ENCODE data around the gene NEDD9.

NEDD9 gene

GRCh38 chr6:11233673-11234573 is 1.5 kb upstream of the NEDD9 start:
- DNase-seq = no peak

GRCh38 chr6:11232770-11233626 is 530 bp upstream of the NEDD9 start:
- DNase-seq = no peak

DNA sequence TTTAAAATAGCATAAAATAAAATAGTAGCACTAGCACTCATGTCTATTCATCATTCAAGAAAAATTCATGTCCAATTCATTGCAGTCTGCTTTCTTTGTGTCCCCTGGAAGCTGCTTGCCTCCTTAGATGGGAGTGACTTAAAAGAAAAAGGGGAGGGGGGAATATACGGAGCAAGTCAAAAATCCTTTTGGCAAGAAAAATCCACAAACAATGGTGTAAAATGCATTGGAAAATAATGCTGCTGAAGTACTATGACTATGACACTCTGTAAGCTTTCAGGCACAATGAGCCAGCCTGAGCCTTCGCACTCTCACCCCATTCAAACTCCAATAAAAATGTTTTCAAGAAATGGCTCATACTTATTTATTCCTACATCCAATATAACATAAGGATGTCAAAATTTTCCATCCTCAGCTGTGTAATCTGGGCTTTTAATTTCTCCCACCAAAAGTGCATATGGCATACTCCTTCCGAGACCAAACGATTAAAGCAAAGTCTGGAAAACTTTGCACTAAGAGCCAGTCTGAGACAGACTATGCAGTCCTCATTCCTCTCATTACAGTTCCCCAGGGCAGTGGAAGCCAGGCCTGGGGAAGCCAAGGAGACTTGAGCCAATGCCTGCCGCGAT is 790 bp downstream of the NEDD9 start:
- no peak for DNase-seq

DNA sequence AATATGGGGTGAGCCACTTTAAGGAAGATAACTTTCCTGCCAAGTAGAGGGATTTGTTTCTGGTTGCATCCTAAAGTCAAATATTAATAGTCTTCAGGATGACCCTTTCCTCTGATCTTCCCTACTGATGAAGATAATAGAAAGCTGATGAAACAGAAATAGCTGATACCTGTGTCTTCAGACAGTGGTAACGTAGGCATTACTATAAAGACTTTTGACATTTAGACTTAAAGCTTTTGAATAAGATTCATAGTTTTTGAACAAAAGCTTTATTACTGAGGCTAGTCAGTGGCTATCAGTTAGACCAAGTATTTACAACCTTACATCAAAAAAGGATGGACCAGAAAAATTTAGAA is 1.4 kb downstream of the NEDD9 start:
- no peak for DNase-seq

DNA sequence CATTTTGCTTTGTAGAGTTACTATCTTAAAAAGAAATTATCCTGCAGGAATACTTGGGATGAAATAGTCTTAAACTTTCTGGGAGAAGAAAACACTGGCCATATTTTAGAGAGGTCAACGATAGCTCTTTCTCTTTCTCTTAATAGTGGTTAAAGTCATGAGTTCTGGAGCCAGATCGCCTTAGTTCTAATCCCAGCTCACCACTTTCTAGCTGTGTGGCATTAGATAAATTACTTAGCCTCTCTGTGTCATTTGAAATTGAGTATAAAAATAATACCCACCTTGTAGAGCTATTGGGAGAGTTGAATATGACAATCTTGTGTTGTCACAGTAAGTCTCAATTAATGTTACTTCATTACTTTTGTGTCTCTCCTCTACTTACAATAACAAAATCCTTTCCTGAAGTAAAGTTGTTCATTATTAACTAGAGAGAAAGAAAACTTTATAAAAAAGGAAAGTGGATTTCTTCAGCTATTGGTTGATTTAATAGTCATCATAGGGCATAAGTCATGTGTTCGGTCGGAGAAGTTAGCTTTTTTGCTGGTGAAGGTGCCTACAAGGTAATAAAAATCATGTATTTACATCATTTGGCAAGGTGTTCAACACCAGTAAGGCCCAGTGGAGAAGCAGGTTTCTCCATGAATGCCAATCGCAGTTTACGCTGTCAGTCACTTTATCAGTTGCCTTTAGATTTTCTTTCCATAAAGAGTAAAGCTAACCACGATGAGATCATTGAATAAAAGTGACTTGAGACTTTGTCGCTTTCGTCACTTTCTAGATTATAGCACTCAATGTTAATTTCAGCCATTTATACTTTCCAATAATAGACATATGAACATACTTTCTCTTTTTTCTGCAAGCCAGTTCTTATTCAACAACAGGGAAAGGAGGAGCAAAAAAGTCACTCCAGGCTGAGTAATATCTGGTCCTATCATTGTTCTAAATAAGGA is 2.0 kb downstream of the NEDD9 start:
- DNase-seq = no peak

DNA sequence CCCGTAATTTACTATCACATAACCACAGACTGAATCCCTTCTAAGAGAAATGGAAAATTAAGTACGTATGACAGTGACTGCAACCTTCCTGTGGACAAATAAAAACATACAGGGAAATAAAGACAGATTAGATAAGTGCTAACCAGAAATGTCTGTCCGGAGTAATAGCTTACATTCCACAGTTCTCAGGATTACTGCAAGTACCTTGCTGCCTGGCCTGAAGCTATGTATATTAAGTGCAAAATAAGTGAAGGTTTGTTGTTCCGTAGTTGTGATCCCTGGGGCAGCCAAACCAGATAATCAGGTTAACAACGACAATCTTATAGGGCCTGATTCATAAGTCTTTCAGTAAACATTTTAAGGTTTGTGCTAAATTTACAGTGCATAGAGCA is 2.8 kb downstream of the NEDD9 start:
- no peak for DNase-seq

GRCh38 chr6:11228935-11229654 is 3.4 kb downstream of the NEDD9 start:
- DNase-seq = no peak

GRCh38 chr6:11227698-11228097 is 4.8 kb downstream of the NEDD9 start:
- no peak for DNase-seq

DNA sequence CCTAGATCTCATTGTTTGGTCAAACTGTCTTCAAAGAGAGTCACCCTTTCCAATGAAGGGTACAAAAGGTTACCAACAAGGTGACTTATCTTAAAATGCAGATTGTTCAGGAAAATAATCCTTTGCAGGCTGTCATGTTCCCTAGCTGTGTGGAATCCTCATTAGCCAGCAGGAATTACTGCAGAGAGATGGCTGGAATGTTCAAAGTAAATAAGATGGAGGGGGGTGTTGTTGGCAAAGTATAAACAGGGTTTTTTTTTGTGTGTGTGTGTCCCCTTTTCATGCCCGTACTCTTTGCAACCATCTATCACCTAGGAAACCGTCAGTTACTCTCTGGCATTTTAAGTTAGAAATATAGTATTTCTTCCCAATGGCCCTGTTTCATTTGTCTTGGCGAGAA is 6.5 kb downstream of the NEDD9 start:
- DNase-seq = no peak

DNA sequence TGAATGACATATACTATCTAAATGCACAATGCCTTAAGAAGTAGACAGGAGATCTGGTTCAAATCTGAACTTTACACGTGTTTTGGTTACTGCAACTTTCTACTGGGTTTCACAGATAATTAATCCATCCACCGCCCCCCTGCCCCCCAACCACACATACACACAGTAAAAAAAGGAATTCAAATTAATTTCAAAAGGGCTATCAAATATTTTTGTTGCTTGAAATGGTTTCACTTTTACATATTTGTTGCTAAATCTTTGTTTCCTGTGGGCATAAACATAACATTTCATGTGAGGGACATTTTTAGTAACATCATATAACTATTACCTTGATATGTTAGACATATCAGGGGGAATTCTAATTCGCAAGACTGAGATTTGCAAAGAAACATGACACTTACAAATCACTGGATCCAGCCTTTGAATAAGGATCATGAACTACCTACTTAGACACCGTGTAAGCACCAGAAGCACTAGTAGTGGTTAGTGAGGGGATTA is 7.5 kb downstream of the NEDD9 start:
- no peak for DNase-seq

GRCh38 chr6:11224252-11224965 is 8.1 kb downstream of the NEDD9 start:
- peak; percentile 88 for DNase-seq

GRCh38 chr6:11223286-11223864 is 9.1 kb downstream of the NEDD9 start:
- no peak for DNase-seq

DNA sequence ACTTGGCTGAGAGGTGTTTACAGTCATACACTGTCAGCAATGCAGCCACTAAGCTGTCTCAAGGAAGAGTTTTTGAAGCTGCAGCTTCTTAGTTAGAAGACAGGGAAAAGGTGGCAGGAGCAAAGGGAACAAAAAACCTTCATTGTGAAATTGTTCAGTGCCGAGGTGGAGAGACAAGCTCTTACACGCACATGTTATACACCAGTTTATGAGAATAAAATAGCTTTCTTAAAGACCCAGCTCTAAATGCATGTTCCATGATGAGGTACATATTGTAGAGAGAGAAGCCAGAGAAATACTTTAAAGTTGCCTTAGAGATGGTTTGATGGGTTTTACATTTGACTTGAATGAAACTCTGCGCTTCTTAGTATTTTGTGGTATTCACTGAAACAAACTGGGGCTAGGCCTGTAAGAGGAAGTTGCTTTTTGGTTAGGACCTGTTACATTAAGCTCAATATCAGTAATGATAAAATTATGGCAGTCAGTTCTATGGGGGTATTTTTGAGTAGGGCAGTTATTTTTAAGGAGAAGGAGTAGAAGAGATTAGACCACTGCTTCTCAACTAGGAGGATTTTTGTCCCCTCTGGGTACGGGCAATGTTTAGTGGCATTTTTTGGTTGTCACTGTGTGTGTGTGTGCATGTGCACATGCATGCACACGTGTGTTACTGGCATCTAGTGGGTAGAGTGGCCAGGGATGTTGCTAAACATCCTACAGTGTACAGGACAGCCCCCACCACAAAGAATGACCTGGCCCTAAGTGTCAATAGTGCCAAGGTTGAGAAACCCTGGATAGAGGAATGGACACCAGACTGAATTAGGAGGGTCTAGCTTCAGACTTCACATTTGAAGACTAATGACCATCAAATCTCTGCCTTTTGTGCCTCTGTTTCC is 9.8 kb downstream of the NEDD9 start:
- DNase-seq = no peak

DNA sequence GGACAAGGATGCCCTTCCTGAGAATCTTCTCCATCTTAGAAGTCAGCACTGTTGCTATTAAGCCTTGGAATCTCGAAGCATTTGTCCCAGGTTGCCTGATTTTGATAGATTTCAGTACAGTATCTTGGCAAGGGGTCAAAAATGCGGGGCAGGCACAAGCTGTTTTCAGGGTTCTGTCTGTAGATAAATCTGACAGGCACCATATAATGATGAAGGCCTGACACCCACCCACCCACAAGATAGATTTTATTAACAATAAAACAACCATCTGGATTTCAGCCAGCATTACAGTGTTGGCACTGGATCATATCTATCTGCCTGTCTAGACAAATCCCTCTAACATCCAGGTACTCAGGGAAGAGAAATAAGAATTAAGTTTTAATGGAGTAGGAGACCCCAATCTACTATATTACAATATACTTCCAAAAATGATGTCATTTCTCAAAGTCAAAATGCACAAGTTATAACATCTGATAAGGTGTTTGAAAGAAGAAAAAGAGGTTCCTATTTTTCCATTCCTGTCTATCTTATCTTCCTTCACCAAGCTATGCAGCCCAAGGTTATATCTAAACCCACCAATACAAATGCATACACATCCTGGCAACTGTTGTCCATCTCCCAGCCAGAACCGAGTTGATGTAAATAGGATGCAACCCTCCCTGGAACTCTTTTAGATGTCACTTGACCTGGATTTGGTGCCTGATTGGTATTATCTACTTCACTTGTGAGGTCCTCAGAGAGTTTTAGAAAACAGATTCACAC is 10.7 kb downstream of the NEDD9 start:
- peak; percentile 32 for DNase-seq

DNA sequence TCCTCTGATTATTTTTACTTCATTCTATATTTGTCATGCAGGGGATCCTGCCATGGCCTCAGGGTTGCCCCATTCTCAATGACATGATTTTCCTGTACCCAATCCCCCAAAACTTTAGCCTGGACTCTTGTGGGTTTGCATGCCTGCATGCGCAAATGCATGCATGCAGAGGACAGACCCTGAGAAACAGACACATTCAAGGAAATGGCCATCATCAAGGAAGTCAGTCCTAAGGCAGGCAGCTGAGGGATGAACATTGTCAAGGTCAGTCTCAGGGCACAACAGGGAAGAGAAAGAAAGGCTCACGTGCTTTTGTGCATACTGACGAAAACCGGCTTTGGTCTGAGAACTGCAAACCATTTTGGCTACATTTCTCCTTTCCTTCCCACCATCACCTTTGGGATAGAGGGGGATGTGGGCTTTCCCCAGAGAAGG is 13.1 kb downstream of the NEDD9 start:
- DNase-seq = no peak

DNA sequence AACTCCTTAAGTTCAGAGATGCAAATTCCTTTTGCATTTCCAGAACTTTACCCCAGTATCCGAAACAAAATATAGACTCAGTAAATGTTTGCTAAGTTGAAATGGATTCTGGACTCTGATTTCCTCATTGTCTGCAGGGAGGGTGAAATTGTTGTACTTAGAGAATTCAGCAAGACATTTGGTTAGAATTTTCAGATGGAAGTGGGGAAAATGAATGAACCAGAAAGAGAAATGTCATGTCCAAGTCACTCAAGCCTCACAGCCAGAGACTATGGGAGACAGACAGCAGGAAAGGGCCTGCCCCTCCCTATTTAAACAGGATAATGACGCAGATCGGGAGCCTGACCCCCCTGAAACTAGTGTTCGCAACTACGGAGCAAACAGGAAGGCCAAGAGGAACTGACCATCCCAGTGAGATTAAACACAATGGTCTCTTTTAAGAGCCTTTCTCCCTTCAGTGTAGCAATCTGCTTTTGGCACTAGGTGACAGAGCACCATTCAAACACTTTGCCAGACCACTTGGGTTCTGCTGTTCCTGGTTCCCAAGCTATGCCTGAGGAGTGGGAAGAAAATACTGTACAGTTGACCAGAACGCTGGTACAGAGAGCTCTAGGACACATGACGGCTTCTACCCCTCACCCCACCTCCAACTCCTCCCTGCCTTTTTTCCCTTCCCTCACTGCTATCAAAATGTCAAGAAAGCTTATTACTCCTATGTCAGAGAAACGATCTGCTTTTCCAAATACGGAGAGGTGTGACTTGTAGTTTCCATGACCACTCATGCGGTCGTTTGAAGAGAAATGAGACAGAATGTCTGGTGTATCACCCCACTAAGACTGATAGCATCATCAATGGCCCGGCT is 13.7 kb downstream of the NEDD9 start:
- DNase-seq = no peak

DNA sequence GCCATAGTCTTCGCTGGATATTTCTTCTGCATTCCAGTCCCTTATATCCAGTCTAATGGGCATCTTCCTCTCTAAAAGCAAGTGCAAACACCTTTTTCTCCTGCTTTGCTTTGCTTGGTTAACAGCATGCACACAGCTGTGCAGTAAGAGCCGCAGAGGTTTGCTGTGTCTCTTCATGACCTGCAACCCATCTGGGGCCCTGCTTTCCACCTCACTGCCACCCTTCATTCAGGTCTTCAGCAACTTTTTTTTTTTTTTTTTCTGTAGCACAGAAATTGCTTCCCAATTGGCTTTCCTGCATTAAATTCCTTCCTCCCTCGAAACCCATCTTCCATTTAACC is 14.4 kb downstream of the NEDD9 start:
- no peak for DNase-seq
